Aorta (tissue), 5 donors: ENCODE measurements around the gene RFX3. TPM values are rescaled to one million over a fixed set of nuclear protein-coding genes. Genes with fewer than 3 reads are reported as not detected.

Source experiments
- ATAC-seq: fragments of 200-7000 bp; cut with Tn5 transposase; one replicate; pipeline ENCODE4 v1.9.1; 2022; ENCODE audit warnings: moderate library complexity; ENCODE audit not compliant: low FRiP score
- DNase-seq, 2 donors: peaks; one replicate each; pipeline ENCODE4 v3.0.0-alpha.2; 2020
- H3K27ac ChIP-seq, 2 donors: one replicate each; pipeline ENCODE4 v1.5.1; 2013; ENCODE audit warnings: low read length in 2 of 2, mild to moderate bottlenecking in 2 of 2, moderate library complexity in 2 of 2, control low read depth in 1 of 2, inconsistent platforms in 1 of 2, low read depth in 1 of 2
- H3K27me3 ChIP-seq, 2 donors: one replicate each; pipeline ENCODE4 v1.6.1; 2013; ENCODE audit warnings: control low read depth in 1 of 2, low read length in 1 of 2, mild to moderate bottlenecking in 1 of 2, moderate library complexity in 1 of 2; ENCODE audit not compliant: insufficient read depth in 2 of 2, control insufficient read depth in 1 of 2
- H3K36me3 ChIP-seq, 2 donors: one replicate each; pipeline ENCODE4 v1.6.1; 2013; ENCODE audit warnings: control low read depth in 1 of 2, low read length in 1 of 2, mild to moderate bottlenecking in 1 of 2; ENCODE audit not compliant: insufficient read depth in 2 of 2, control insufficient read depth in 1 of 2
- H3K4me1 ChIP-seq, 2 donors: one replicate each; pipeline ENCODE4 v1.6.1; 2013; ENCODE audit warnings: low read length in 2 of 2, control low read depth in 1 of 2, mild to moderate bottlenecking in 1 of 2, moderate library complexity in 1 of 2; ENCODE audit not compliant: insufficient read depth in 2 of 2, control insufficient read depth in 1 of 2
- H3K4me3 ChIP-seq, 2 donors: one replicate each; pipeline ENCODE4 v1.5.1; 2013; ENCODE audit warnings: low read length in 2 of 2, control low read depth in 1 of 2, mild to moderate bottlenecking in 1 of 2
- H3K9me3 ChIP-seq: one replicate; pipeline ENCODE4 v1.6.1; 2013; ENCODE audit warnings: mild to moderate bottlenecking, low read length; ENCODE audit not compliant: control insufficient read depth
- WGBS, 2 donors: extraction: QIAGEN DNeasy Blood & Tissue Kit; methylation state at CpG; one replicate each; pipeline ENCODE4 v1.1.7; 2013; 5-methylcytosine and 5-hydroxymethylcytosine counted together
- intact Hi-C, 2 donors: fragments of 100-400 bp; cut with DNase I; formaldehyde crosslinking; loops; one replicate each; pipeline versions ENCODE4 v1.14.2 to v1.15.0; 2022
- polyA plus RNA-seq, 2 donors: library from polyadenylated mRNA; stranded (reverse); fragments of 200-250 nt; gene quantifications; one replicate each; pipeline ENCODE4 v1.2.3, GENCODE V29; 2013
- total RNA-seq, 2 donors: library from RNA; stranded (reverse); fragmentation: NEBNext Ultra II Directional; extraction: Animal tissue kit (Norgen Biotek cat#: 25700); gene quantifications; one replicate each; pipeline ENCODE4 v1.2.1, GENCODE V29; 2021
- donor health status: healthy with polysubstance abuse.
- donor health status: Bipolar disorder and iron deficiency.
- donor health status: DM: no; HTN: no; CAD: no.
- donor health status: DM: no; HTN: no; CAD: no.
- donor health status: DM: yes; HTN: yes; CAD: no.

Gene RFX3
- total and polyA plus RNA-seq, 4 donors = 0.38 to 22.4 (median 5.9) TPM

DNA sequence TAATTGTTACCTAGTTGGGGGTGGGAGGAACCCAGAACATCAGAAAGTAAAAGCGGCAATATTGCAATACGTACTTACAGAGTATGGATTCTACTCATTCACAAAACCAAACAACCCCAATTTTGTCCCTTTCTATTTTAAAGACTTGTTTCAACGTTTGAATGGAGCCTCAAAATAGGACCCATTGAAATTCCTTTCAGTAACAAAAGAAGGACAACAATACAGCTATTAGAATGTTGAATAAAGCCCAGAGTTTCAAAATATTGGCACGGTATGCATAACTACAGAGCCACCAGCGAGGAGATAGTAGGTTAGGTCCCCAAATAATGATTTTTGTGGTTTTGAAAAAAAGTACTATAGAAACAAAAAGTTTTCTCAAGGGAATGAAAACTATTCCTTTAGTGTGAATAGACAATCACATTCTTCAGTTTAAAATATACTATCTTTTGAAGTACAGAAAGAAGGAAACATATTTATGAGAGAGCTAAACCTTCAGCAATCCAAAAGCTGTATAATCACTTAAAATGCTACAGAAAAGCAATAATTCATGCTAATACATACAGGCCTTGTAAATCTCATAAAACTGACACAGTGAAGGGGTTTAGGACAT, 235.5 kb downstream of the RFX3 start:
- Histone ChIP-seq H3K9me3 (no peaks in the 10 kb centered on the region), H3K27ac (no peak overlapping the region), H3K27me3 (no peaks in the 10 kb centered on the region), H3K4me3 (no peak overlapping the region), H3K4me1 (no peaks in the 10 kb centered on the region), H3K36me3 (no peaks in the 10 kb centered on the region)
- intact Hi-C loops = no loop called here
- no peak for DNase-seq
- 65 to 74% methylated on average over 5 of the region's 5 CpGs for WGBS, 2 donors
- ATAC-seq = no peak

- ATAC-seq (no peak), DNase-seq (no peak)
- intact Hi-C loops = no loop called here
- no peaks in the 10 kb centered on the region for H3K27me3 ChIP-seq
- no peak overlapping the region for H3K27ac ChIP-seq
- no peaks in the 10 kb centered on the region for H3K36me3 ChIP-seq
- H3K4me1 ChIP-seq = no peaks in the 10 kb centered on the region
- H3K9me3 ChIP-seq = no peaks in the 10 kb centered on the region
- H3K4me3 ChIP-seq = no peak overlapping the region
Measured at GRCh38 chr9:3288686-3289085, 237.1 kb downstream of the RFX3 start.

- DNase-seq (no peak), ATAC-seq (no peak)
- H3K4me1 ChIP-seq = no peaks in the 10 kb centered on the region
- no peaks in the 10 kb centered on the region for H3K36me3 ChIP-seq
- H3K4me3 ChIP-seq = no peak overlapping the region
- no peaks in the 10 kb centered on the region for H3K9me3 ChIP-seq
- intact Hi-C loops = no loop called here
- H3K27me3 ChIP-seq = no peaks in the 10 kb centered on the region
- H3K27ac ChIP-seq = no peak overlapping the region
- WGBS, 2 donors = 82 to 97% methylated on average over 1 of the region's 1 CpG
Measured at GRCh38 chr9:3285365-3286161, 240.2 kb downstream of the RFX3 start.

- DNase-seq (no peak), ATAC-seq (no peak)
- Histone ChIP-seq H3K27ac (no peak overlapping the region), H3K27me3 (no peaks in the 10 kb centered on the region), H3K4me3 (no peak overlapping the region), H3K36me3 (no peaks in the 10 kb centered on the region), H3K4me1 (no peaks in the 10 kb centered on the region), H3K9me3 (no peaks in the 10 kb centered on the region)
- intact Hi-C loops = no loop called here
- WGBS, 2 donors = 93 to 94% methylated on average over 3 of the region's 3 CpGs
Measured at GRCh38 chr9:3282365-3282764, 243.4 kb downstream of the RFX3 start.

DNA sequence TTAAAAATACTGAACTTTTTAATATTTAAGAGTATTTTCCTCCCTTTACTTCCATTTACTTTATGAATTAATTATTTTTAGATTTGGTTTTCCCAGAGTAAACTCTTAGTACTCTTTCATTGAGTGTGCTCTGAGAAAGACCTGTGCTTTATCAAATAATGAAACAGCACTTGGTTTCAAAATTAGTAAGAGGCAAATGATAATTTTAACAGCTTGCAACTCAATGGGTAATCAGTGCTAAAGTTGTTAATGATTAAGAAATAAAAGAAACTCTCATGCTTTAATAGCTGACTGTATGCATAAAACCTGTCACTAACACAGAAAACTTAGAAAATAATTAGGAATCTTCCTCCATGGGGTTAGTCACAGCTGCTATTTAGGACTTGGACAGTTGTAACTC, 244.4 kb downstream of the RFX3 start:
- DNase-seq (no peak), ATAC-seq (no peak)
- no peaks in the 10 kb centered on the region for H3K36me3 ChIP-seq
- no peaks in the 10 kb centered on the region for H3K27me3 ChIP-seq
- no peaks in the 10 kb centered on the region for H3K4me1 ChIP-seq
- no peak overlapping the region for H3K4me3 ChIP-seq
- no peak overlapping the region for H3K27ac ChIP-seq
- H3K9me3 ChIP-seq = no peaks in the 10 kb centered on the region
- intact Hi-C loops = no loop called here

GRCh38 chr9:3277200-3277599, 248.6 kb downstream of the RFX3 start:
- no peak overlapping the region for H3K27ac ChIP-seq
- WGBS, 2 donors = 92 to 97% methylated on average over 2 of the region's 2 CpGs
- ATAC-seq (no peak), DNase-seq (no peak)
- H3K27me3 ChIP-seq = no peaks in the 10 kb centered on the region
- H3K4me1 ChIP-seq = no peaks in the 10 kb centered on the region
- H3K36me3 ChIP-seq = no peaks in the 10 kb centered on the region
- H3K4me3 ChIP-seq = no peak overlapping the region
- no peaks in the 10 kb centered on the region for H3K9me3 ChIP-seq
- intact Hi-C loops = no loop called here

DNA sequence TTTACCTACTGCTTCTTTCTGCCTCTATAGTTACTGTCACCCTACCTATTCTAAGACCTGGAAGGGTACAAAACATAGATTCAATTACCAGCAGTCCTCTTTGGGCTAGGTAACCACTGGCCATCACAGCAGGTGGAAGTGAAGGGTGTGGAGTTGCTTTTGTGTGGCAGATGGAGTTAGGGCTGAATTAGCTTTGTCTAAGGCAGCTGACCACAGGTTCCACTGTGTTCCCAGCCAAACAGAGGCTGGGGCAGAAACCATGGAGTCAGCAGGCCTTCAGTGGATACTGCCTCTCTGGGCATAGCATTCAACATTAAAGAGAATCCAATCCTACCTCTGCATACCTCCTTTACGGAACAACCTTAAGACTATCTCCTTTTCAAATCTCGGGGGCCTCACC, 254.2 kb downstream of the RFX3 start:
- H3K36me3 ChIP-seq = no peaks in the 10 kb centered on the region
- intact Hi-C loops = no loop called here
- H3K9me3 ChIP-seq = no peaks in the 10 kb centered on the region
- DNase-seq (no peak), ATAC-seq (no peak)
- 93% methylated on average over 2 of the region's 2 CpGs for WGBS, 2 donors
- no peak overlapping the region for H3K4me3 ChIP-seq
- H3K27ac ChIP-seq = no peak overlapping the region
- H3K27me3 ChIP-seq = no peaks in the 10 kb centered on the region
- no peaks in the 10 kb centered on the region for H3K4me1 ChIP-seq

GRCh38 chr9:3271157-3271556, 254.6 kb downstream of the RFX3 start:
- intact Hi-C loops = no loop called here
- Histone ChIP-seq H3K36me3 (no peaks in the 10 kb centered on the region), H3K9me3 (no peaks in the 10 kb centered on the region), H3K27ac (no peak overlapping the region), H3K27me3 (no peaks in the 10 kb centered on the region), H3K4me3 (no peak overlapping the region), H3K4me1 (no peaks in the 10 kb centered on the region)
- ATAC-seq (no peak), DNase-seq (no peak)
- 91 to 100% methylated on average over 1 of the region's 1 CpG for WGBS, 2 donors

DNA sequence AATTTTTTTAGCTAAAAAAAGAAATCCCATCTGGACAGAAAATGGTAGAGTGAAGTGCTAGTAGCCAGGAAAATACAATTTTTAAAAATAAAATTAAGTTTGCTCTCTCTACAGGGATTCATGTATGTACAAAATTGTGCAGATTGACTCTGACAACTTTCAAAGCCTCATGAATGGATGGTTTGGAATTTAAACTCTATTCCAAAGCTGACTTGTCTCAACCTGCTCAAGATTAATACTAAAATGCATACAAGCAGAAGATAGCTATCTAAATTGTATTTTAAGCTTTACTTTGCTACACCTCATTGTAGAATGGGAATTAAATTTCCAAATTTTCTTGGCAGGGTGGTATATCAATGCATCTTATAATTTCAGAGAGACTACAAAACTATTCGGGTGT, 257.6 kb downstream of the RFX3 start:
- DNase-seq = no peak
- H3K4me1 ChIP-seq = no peaks in the 10 kb centered on the region
- intact Hi-C loops = no loop called here
- no peak overlapping the region for H3K27ac ChIP-seq
- 96% methylated on average over 1 of the region's 1 CpG for WGBS, 2 donors
- ATAC-seq = no peak
- no peaks in the 10 kb centered on the region for H3K9me3 ChIP-seq
- H3K4me3 ChIP-seq = no peak overlapping the region
- no peaks in the 10 kb centered on the region for H3K27me3 ChIP-seq
- H3K36me3 ChIP-seq = peaks cover 3 to 4% of the 10 kb centered on the region in 2 donors
